GM19468 (cell line): ENCODE results near the gene PUS3.
"Not testable (repeated sequence)": the region's sequence is repeated elsewhere in the genome, so short reads cannot be mapped to it uniquely, and the experiment has no call there.

Source experiments
- ATAC-seq: cut with Tn5 transposase; IDR thresholded peaks from one replicate; pipeline ENCODE4 v1.9.1; 2021; ENCODE audit warnings: mild to moderate bottlenecking, moderate library complexity, moderate number of reproducible peaks; ENCODE audit not compliant: unreplicated experiment; ENCODE audit errors: extremely low read depth

The PUS3 gene

GRCh38 chr11:125873881-125874555 lies 29.0 kb downstream of the PUS3 start:
- ATAC-seq = no peak

GRCh38 chr11:125872138-125872491 lies 30.9 kb downstream of the PUS3 start:
- no peak for ATAC-seq

GRCh38 chr11:125871391-125872137 lies 31.4 kb downstream of the PUS3 start:
- ATAC-seq = no peak

GRCh38 chr11:125869521-125869920 lies 33.5 kb downstream of the PUS3 start:
- ATAC-seq = no peak

GRCh38 chr11:125865354-125865753 lies 37.7 kb downstream of the PUS3 start:
- not testable (repeated sequence) for ATAC-seq

- not testable (repeated sequence) for ATAC-seq
These were observed 40.2 kb downstream of the PUS3 start for GRCh38 chr11:125862786-125863185.

- not testable (repeated sequence) for ATAC-seq
These were observed 45.3 kb downstream of the PUS3 start for GRCh38 chr11:125857670-125858069.

- ATAC-seq = no peak
These were observed 56.8 kb downstream of the PUS3 start for GRCh38 chr11:125846188-125846587.
